ENCODE data around the gene BID. TPM values are rescaled to one million over a fixed set of nuclear protein-coding genes. Genes with fewer than 3 reads are reported as not detected.

The BID gene
- total RNA-seq, 2 experiments from 2014 or later: 59.9 to 60.3 TPM

DNA sequence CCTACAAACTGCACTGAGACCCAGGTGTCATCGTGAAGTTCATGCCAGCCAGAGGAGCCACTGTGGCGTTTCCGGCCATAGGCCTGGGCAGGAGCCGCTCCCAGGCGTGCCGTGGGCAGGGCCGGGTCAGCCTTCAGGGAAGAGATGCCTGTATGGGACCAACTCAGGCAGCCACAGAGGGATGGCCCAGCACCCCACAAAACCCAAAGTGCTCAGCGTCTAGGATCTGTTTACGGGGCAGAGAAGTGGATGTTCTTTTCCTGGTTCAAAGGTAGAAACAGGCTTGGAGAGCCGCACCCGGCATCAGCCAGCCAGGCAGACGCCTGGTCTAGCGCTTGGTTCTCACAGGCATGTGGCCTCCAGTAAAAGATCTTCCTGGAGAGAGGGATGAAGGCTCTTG is 8.4 kb upstream of the BID start:
- no peaks in the 10 kb centered on the region for H3K9me2 ChIP-seq (ENCODE audit: insufficient read depth, low read length)
- H3K36me3 ChIP-seq (ENCODE audit: insufficient read depth, low read length): no peaks in the 10 kb centered on the region
- POLR2A ChIA-PET: no interaction called here
- TF ChIP-seq, protein P1, sequence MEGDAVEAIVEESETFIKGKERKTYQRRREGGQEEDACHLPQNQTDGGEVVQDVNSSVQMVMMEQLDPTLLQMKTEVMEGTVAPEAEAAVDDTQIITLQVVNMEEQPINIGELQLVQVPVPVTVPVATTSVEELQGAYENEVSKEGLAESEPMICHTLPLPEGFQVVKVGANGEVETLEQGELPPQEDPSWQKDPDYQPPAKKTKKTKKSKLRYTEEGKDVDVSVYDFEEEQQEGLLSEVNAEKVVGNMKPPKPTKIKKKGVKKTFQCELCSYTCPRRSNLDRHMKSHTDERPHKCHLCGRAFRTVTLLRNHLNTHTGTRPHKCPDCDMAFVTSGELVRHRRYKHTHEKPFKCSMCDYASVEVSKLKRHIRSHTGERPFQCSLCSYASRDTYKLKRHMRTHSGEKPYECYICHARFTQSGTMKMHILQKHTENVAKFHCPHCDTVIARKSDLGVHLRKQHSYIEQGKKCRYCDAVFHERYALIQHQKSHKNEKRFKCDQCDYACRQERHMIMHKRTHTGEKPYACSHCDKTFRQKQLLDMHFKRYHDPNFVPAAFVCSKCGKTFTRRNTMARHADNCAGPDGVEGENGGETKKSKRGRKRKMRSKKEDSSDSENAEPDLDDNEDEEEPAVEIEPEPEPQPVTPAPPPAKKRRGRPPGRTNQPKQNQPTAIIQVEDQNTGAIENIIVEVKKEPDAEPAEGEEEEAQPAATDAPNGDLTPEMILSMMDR (conservative IDR thresholded peaks at IDR 0.05; ENCODE audit: low read length): no peak
- no peak for TF ChIP-seq EZH2phosphoT487 (IDR thresholded peaks at IDR 0.05; ENCODE audit: borderline replicate concordance, low read depth, low read length)
- H2AFZ ChIP-seq (ENCODE audit: low read length): no peak overlapping the region
- H3K4me2 ChIP-seq (ENCODE audit: low read length): no peak overlapping the region
- H4K20me1 ChIP-seq (ENCODE audit: insufficient read depth, low read length): no peaks in the 10 kb centered on the region
- intact Hi-C loops (cut with micrococcal nuclease; ENCODE audit: unreplicated experiment): no loop called here
- H3K79me2 ChIP-seq (ENCODE audit: insufficient read depth, low read depth, low read length): peaks cover 18% of the 10 kb centered on the region; the same call in 1 of the 2 replicates
- H3K4me3 ChIP-seq (ENCODE audit: low read depth, low read length, poor library complexity, severe bottlenecking): no peak overlapping the region
- no TSS peak for BruUV-seq (replicated peaks)
- peaks cover 50% of the 10 kb centered on the region for H3K4me1 ChIP-seq (ENCODE audit: insufficient read depth, low read length, poor library complexity, severe bottlenecking)
- H3K9me3 ChIP-seq (ENCODE audit: low read length): no peaks in the 10 kb centered on the region
- CTCF ChIA-PET (ENCODE audit: unreplicated experiment): no interaction called here
- no peak for DNase-seq (ENCODE audit: low spot score)
- H3K27ac ChIP-seq (ENCODE audit: low read depth, low read length, poor library complexity, severe bottlenecking): no peak overlapping the region

DNA sequence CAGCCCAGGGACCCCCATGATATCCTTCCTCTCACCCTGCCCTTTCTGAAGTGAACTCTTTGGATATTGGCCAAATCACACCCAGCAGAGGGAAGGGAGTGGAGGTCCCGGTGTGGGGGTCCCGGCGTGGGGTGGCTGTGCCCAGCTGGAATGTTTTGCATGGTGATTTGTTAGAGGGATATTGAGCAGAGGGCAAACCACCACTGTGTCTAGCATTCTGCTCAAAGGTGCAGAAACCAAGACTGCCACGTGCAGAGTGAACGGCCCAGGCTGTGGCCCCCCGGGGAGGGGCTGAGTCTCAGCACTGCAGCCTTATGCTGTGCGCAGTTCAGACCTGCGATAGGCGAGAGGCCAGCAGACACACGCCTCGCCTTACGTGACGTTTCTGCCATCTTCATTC is 7.9 kb upstream of the BID start:
- H3K9me2 ChIP-seq (ENCODE audit: insufficient read depth, low read length): no peaks in the 10 kb centered on the region
- no peak overlapping the region for H3K4me3 ChIP-seq (ENCODE audit: low read depth, low read length, poor library complexity, severe bottlenecking)
- ChIA-PET CTCF (ENCODE audit: unreplicated experiment) (no interaction called here), POLR2A (no interaction called here)
- H3K4me2 ChIP-seq (ENCODE audit: low read length): no peak overlapping the region
- intact Hi-C loops (cut with micrococcal nuclease; ENCODE audit: unreplicated experiment): no loop called here
- TF ChIP-seq EZH2phosphoT487 (IDR thresholded peaks at IDR 0.05; ENCODE audit: borderline replicate concordance, low read depth, low read length): no peak
- TF ChIP-seq, protein P1 (conservative IDR thresholded peaks at IDR 0.05; ENCODE audit: low read length): no peak
- no peak overlapping the region for H3K27ac ChIP-seq (ENCODE audit: low read depth, low read length, poor library complexity, severe bottlenecking)
- H4K20me1 ChIP-seq (ENCODE audit: insufficient read depth, low read length): no peaks in the 10 kb centered on the region
- H3K36me3 ChIP-seq (ENCODE audit: insufficient read depth, low read length): no peaks in the 10 kb centered on the region
- no peak overlapping the region for H2AFZ ChIP-seq (ENCODE audit: low read length)
- DNase-seq (ENCODE audit: low spot score): no peak
- H3K79me2 ChIP-seq (ENCODE audit: insufficient read depth, low read depth, low read length): peaks cover 22% of the 10 kb centered on the region; the same call in 1 of the 2 replicates
- no peaks in the 10 kb centered on the region for H3K9me3 ChIP-seq (ENCODE audit: low read length)
- H3K4me1 ChIP-seq (ENCODE audit: insufficient read depth, low read length, poor library complexity, severe bottlenecking): peaks cover 50% of the 10 kb centered on the region
- no TSS peak for BruUV-seq (replicated peaks)

DNA sequence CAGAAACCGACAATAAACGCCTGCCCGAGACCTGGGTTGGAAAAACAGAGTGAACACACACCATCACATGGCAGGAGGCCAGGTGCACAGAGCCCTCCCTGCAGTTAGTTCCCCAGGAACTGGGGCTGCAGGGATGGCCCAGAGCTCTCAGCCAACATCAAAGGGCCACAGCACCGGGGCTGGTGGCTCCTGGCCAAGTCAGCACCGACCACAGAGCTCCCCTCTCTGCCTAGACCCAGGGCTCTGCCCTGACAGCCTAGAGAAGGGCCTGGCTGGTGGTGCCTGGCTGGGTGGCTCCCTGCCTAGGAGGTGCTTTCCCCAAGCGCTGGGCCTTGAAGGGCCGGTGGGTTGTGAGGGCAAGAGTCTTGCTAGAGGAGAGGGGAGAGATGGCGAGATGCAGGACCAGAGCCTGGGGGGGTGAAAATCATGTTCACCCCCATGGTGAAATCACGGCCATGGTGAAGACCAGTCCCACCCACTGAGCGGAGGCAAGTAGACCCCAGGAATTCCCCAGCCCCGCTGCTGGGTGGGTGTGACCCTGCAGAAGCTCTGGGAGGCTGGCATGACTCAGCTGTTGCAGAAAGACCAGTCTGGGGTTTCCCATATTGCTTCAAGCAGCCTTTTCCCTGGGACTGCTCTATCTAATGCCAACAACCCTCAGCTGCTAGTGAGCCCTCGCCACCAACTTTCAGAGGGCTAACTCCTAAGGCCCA is 7.2 kb upstream of the BID start:
- no TSS peak for BruUV-seq (replicated peaks)
- Histone ChIP-seq H3K4me1 (ENCODE audit: insufficient read depth, low read length, poor library complexity, severe bottlenecking) (peaks cover 48% of the 10 kb centered on the region), H4K20me1 (ENCODE audit: insufficient read depth, low read length) (no peaks in the 10 kb centered on the region), H2AFZ (ENCODE audit: low read length) (no peak overlapping the region), H3K79me2 (ENCODE audit: insufficient read depth, low read depth, low read length) (peaks cover 23% of the 10 kb centered on the region; the same call in 1 of the 2 replicates), H3K9me3 (ENCODE audit: low read length) (no peaks in the 10 kb centered on the region), H3K27ac (ENCODE audit: low read depth, low read length, poor library complexity, severe bottlenecking) (peak overlapping the region; percentile 22), H3K4me2 (ENCODE audit: low read length) (peak overlapping the region; percentile 81; the same call in 1 of the 2 replicates), H3K4me3 (ENCODE audit: low read depth, low read length, poor library complexity, severe bottlenecking) (no peak overlapping the region), H3K9me2 (ENCODE audit: insufficient read depth, low read length) (no peaks in the 10 kb centered on the region), H3K36me3 (ENCODE audit: insufficient read depth, low read length) (no peaks in the 10 kb centered on the region)
- ChIA-PET CTCF (ENCODE audit: unreplicated experiment) (no interaction called here), POLR2A (interaction anchor here (0.6 kb wide), 1 partner anchor 142 kb away, joined by 3 read pairs; no protein-coding TSS in a partner anchor)
- no peak for TF ChIP-seq EZH2phosphoT487 (IDR thresholded peaks at IDR 0.05; ENCODE audit: borderline replicate concordance, low read depth, low read length)
- TF ChIP-seq, protein P1 (conservative IDR thresholded peaks at IDR 0.05; ENCODE audit: low read length): no peak
- intact Hi-C loops (cut with micrococcal nuclease; ENCODE audit: unreplicated experiment): no loop called here
- peak; percentile 60 for DNase-seq (ENCODE audit: low spot score)

Measured in OCI-LY7 (cell line).